CD14-positive monocyte (primary cell): Measurements from ENCODE around the gene MTRFR. TPM values are rescaled to one million over a fixed set of nuclear protein-coding genes. Genes with fewer than 3 reads are reported as not detected.

Experiments
- DNase-seq, 3 donors: peaks; one replicate each; pipeline ENCODE4 v3.0.0-alpha.2; 2011 to 2022
- H2AFZ ChIP-seq: 2 replicates; pipeline ENCODE4 v1.6.0; 2012; ENCODE audit warnings: mild to moderate bottlenecking, low read depth, low read length, inconsistent platforms; ENCODE audit not compliant: insufficient read depth, poor library complexity, severe bottlenecking
- H3K27ac ChIP-seq, 2 donors: 1 replicate in 1 of 2; 2 replicates in 1 of 2; pipeline ENCODE4 v1.5.1; 2012 to 2013; ENCODE audit warnings: low read length in 2 of 2, control low read depth in 1 of 2, inconsistent platforms in 1 of 2, low read depth in 1 of 2, mild to moderate bottlenecking in 1 of 2
- H3K27me3 ChIP-seq, 2 donors: one replicate each; pipeline versions ENCODE4 v1.6.0 to v1.6.1; 2011 to 2013; ENCODE audit warnings: low read length in 2 of 2; ENCODE audit not compliant: control insufficient read depth in 2 of 2, insufficient read depth in 2 of 2
- H3K36me3 ChIP-seq, 2 donors: replicated peaks in 1 of 2; 1 replicate in 1 of 2; 2 replicates in 1 of 2; pipeline versions ENCODE4 v1.5.1 to v1.6.1; 2012 to 2013; ENCODE audit warnings: low read length in 2 of 2, control low read depth in 1 of 2, inconsistent platforms in 1 of 2, mild to moderate bottlenecking in 1 of 2; ENCODE audit not compliant: insufficient read depth in 2 of 2, control insufficient read depth in 1 of 2
- H3K4me1 ChIP-seq, 2 donors: 1 replicate in 1 of 2; 2 replicates in 1 of 2; pipeline versions ENCODE4 v1.5.1 to v1.6.1; 2012 to 2013; ENCODE audit warnings: low read length in 2 of 2, control low read depth in 1 of 2, inconsistent platforms in 1 of 2, mild to moderate bottlenecking in 1 of 2, moderate library complexity in 1 of 2; ENCODE audit not compliant: insufficient read depth in 2 of 2, control insufficient read depth in 1 of 2
- H3K4me2 ChIP-seq: replicated peaks from 2 replicates; pipeline ENCODE3; 2012; ENCODE audit warnings: low read length, moderate library complexity, mild to moderate bottlenecking; ENCODE audit not compliant: poor library complexity, severe bottlenecking; ENCODE audit errors: extremely low read depth
- H3K4me3 ChIP-seq, 3 experiments: fragments of 200-600 bp in 1 of 3; sonication (generic) in 1 of 3; replicated peaks in 1 of 3; 1 replicate in 2 of 3; 2 replicates in 1 of 3; pipeline ENCODE4 v1.5.1; 2011 to 2013; ENCODE audit warnings: low read length in 3 of 3, mild to moderate bottlenecking in 3 of 3, control low read depth in 2 of 3, low read depth in 2 of 3, inconsistent platforms in 1 of 3, moderate library complexity in 1 of 3
- H3K79me2 ChIP-seq: 2 replicates; pipeline ENCODE4 v1.6.0; 2012; ENCODE audit warnings: mild to moderate bottlenecking, control low read depth, inconsistent platforms, low read length, moderate library complexity; ENCODE audit not compliant: insufficient read depth
- H3K9ac ChIP-seq: 2 replicates; pipeline ENCODE4 v1.6.0; 2017; ENCODE audit warnings: low read length, mild to moderate bottlenecking; ENCODE audit not compliant: insufficient read depth, poor library complexity, severe bottlenecking
- H3K9me3 ChIP-seq, 2 donors: replicated peaks in 1 of 2; 1 replicate in 1 of 2; 2 replicates in 1 of 2; pipeline versions ENCODE4 v1.5.1 to v1.6.1; 2012 to 2013; ENCODE audit warnings: low read length in 2 of 2, control low read depth in 1 of 2; ENCODE audit not compliant: control insufficient read depth in 1 of 2, insufficient read depth in 1 of 2
- H4K20me1 ChIP-seq: 2 replicates; pipeline ENCODE4 v1.6.0; 2012; ENCODE audit warnings: mild to moderate bottlenecking, low read length, control low read depth, moderate library complexity; ENCODE audit not compliant: insufficient read depth
- H3K27ac Mint-ChIP-seq, 7 donors: one replicate each; pipeline ENCODE4 v1.8.0; 2020; ENCODE audit warnings: mild to moderate bottlenecking in 7 of 7, mixed read lengths in 7 of 7, moderate library complexity in 6 of 7, inconsistent platforms in 2 of 7
- H3K27me3 Mint-ChIP-seq, 3 donors: one replicate each; pipeline ENCODE4 v1.8.0; 2021 to 2022; ENCODE audit warnings: low read depth in 3 of 3, mild to moderate bottlenecking in 3 of 3, mixed read lengths in 3 of 3, moderate library complexity in 3 of 3, inconsistent platforms in 1 of 3
- H3K36me3 Mint-ChIP-seq, 2 donors: one replicate each; pipeline ENCODE4 v1.8.0; 2020; ENCODE audit warnings: mixed read lengths in 2 of 2, inconsistent platforms in 1 of 2, mild to moderate bottlenecking in 1 of 2
- H3K4me1 Mint-ChIP-seq: one replicate; pipeline ENCODE4 v1.8.0; 2020; ENCODE audit warnings: mild to moderate bottlenecking, mixed read lengths
- H3K4me3 Mint-ChIP-seq, 2 donors: one replicate each; pipeline ENCODE4 v1.8.0; 2020; ENCODE audit warnings: mild to moderate bottlenecking in 2 of 2, mixed read lengths in 2 of 2, moderate library complexity in 1 of 2
- H3K9me3 Mint-ChIP-seq, 7 donors: one replicate each; pipeline ENCODE4 v1.8.0; 2020 to 2022; ENCODE audit warnings: mixed read lengths in 7 of 7, mild to moderate bottlenecking in 6 of 7, moderate library complexity in 6 of 7, inconsistent platforms in 2 of 7
- WGBS: methylation state at CpG from one replicate; pipeline ENCODE4 v1.1.5; 2013; ENCODE audit warnings: missing lambda C conversion rate; ENCODE audit not compliant: insufficient coverage; 5-methylcytosine and 5-hydroxymethylcytosine counted together
- intact Hi-C, 2 donors: fragments of 100-400 bp; cut with micrococcal nuclease; formaldehyde crosslinking; loops; one replicate each; pipeline versions ENCODE4 v1.15.0 to v1.15.1; 2023
- polyA plus RNA-seq, 3 donors: library from polyadenylated mRNA; depleted of rRNA in 1 of 3; unstranded in 2 of 3; stranded (reverse) in 1 of 3; fragments of 300-500 nt in 2 of 3; fragments of >200 nt in 1 of 3; fragmentation: Illumina TruSeq in 2 of 3; gene quantifications; 1 replicate in 2 of 3; 2 replicates in 1 of 3; pipeline ENCODE4 v1.2.3, GENCODE V29; 2012 to 2021
- TF ChIP-seq, protein P1 (sequence below): fragments of 200-600 bp; IDR thresholded peaks from one replicate; pipeline ENCODE4 v1.8.0; 2022; ENCODE audit warnings: antibody characterized with exemption, mild to moderate bottlenecking

MTRFR gene
- polyA plus RNA-seq, 3 donors, result 1.7 to 2.1 (median 1.7) TPM

GRCh38 chr12:123232472-123232806 is 797 bp upstream of the MTRFR start:
- Mint-ChIP-seq H3K9me3 (no peaks in the 10 kb centered on the region), H3K36me3 (peaks cover under 1 to 7% of the 10 kb centered on the region in 2 donors), H3K4me1 (peaks cover 46% of the 10 kb centered on the region), H3K27me3 (peaks cover 0 to 2% (median 1%) of the 10 kb centered on the region in 3 donors), H3K27ac (peak overlapping the region; percentile 91 to 98 (median 96)), H3K4me3 (peak overlapping the region; percentile 92 to 98)
- no peak for DNase-seq
- H3K79me2 ChIP-seq, result peaks cover 93% of the 10 kb centered on the region
- TF ChIP-seq, protein P1, sequence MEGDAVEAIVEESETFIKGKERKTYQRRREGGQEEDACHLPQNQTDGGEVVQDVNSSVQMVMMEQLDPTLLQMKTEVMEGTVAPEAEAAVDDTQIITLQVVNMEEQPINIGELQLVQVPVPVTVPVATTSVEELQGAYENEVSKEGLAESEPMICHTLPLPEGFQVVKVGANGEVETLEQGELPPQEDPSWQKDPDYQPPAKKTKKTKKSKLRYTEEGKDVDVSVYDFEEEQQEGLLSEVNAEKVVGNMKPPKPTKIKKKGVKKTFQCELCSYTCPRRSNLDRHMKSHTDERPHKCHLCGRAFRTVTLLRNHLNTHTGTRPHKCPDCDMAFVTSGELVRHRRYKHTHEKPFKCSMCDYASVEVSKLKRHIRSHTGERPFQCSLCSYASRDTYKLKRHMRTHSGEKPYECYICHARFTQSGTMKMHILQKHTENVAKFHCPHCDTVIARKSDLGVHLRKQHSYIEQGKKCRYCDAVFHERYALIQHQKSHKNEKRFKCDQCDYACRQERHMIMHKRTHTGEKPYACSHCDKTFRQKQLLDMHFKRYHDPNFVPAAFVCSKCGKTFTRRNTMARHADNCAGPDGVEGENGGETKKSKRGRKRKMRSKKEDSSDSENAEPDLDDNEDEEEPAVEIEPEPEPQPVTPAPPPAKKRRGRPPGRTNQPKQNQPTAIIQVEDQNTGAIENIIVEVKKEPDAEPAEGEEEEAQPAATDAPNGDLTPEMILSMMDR, result no peak
- no peaks in the 10 kb centered on the region for H3K36me3 ChIP-seq
- H3K9ac ChIP-seq, result peak overlapping the region; percentile 70
- 0% methylated on average over 7 of the region's 15 CpGs for WGBS
- H3K9me3 ChIP-seq, result no peaks in the 10 kb centered on the region
- H3K4me1 ChIP-seq, result peaks cover 30 to 44% of the 10 kb centered on the region in 2 donors
- peak overlapping the region; percentile 78 to 84 for H3K27ac ChIP-seq
- peak overlapping the region; percentile 89 for H2AFZ ChIP-seq
- peak overlapping the region; percentile 81 for H3K4me2 ChIP-seq
- intact Hi-C loops, result loop anchor here (5.0 to 10.0 kb wide), 2 partner anchors 255 to 258 kb away; partner anchors contain the start of gene OGFOD2 (in 2 of the 2)
- peak overlapping the region; percentile 74 to 97 (median 88) for H3K4me3 ChIP-seq
- no peaks in the 10 kb centered on the region for H4K20me1 ChIP-seq
- H3K27me3 ChIP-seq, result no peaks in the 10 kb centered on the region

DNA sequence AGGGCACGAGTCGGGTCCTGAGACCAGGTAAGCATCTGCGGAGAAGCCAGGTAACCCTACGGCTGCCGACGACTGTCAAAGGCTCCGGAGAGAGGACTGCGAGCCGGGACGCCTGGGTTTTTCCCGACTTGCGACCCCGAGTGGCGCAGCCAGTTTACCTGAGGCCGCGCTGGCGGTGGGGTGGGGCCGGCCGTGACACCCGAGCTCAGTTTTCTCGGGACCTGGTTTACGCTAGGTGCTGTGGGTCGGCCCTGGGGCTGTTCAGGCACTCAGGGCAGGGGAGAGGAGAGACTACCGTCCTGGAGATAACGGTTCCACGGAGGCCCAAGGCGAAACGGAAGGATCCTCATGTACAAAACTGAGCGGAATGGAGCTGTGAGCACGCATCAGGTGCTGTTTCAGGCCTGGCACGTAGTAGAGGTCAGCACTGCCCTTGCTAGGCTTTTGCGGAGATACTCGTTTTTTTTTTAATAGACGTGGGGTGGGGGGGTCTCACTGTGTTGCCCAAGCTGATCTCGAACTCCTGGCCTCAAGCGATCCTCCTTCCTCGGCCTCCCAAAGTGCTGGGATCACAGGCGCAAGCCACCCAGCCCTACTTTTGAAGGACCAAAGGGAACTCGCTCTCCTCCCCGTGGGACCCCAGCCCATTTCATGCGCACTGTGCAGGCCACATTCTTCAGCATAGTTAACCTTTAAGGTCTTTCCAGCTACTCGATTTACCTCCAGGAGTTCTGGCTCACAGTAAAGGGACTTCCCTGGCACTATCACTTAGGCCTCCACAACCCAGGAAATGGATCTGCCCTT is 471 bp downstream of the MTRFR start:
- 7% methylated on average over 40 of the region's 42 CpGs for WGBS
- peaks cover 26 to 40% of the 10 kb centered on the region in 2 donors for H3K4me1 ChIP-seq
- DNase-seq, result peak in 1 of 3 donors; percentile 15

More for the DNA sequence above, 471 bp downstream of the MTRFR start:
- Histone ChIP-seq H3K27me3 (no peaks in the 10 kb centered on the region), H3K4me2 (peak overlapping the region; percentile 81), H3K36me3 (no peaks in the 10 kb centered on the region), H3K4me3 (peak overlapping the region; percentile 76 to 97 (median 88)), H2AFZ (peak overlapping the region; percentile 98), H4K20me1 (peaks cover 3% of the 10 kb centered on the region), H3K9me3 (no peaks in the 10 kb centered on the region), H3K27ac (peak overlapping the region; percentile 66 to 82), H3K79me2 (peaks cover 92% of the 10 kb centered on the region), H3K9ac (peak overlapping the region; percentile 70)
- Mint-ChIP-seq H3K9me3 (no peaks in the 10 kb centered on the region), H3K27me3 (peaks cover 0 to 2% (median 1%) of the 10 kb centered on the region in 3 donors), H3K4me3 (peak overlapping the region; percentile 92 to 98), H3K27ac (peak overlapping the region; percentile 91 to 98 (median 95)), H3K4me1 (peaks cover 41% of the 10 kb centered on the region), H3K36me3 (peaks cover 0 to 5% of the 10 kb centered on the region in 2 donors)
- TF ChIP-seq, protein P1, result no peak
- intact Hi-C loops, result loop anchor here (5.0 to 10.0 kb wide), 2 partner anchors 256 to 259 kb away; partner anchors contain the start of gene OGFOD2 (in 2 of the 2)
